GM12874 (cell line): ENCODE data around the gene POU6F2.

Experiments used
- CTCF ChIP-seq: IDR thresholded peaks from 2 replicates; pipeline ENCODE4 v1.5.1; 2011; ENCODE audit warnings: low read depth, mild to moderate bottlenecking, control low read depth, low read length, moderate library complexity; ENCODE audit not compliant: insufficient read depth

POU6F2 gene

GRCh38 chr7:39069896-39070881 is 92.5 kb downstream of the POU6F2 start:
- TF ChIP-seq CTCF = no peak

GRCh38 chr7:39071116-39071515 is 93.4 kb downstream of the POU6F2 start:
- TF ChIP-seq CTCF = no peak

GRCh38 chr7:39073432-39073831 is 95.7 kb downstream of the POU6F2 start:
- no peak for TF ChIP-seq CTCF

GRCh38 chr7:39075210-39075609 is 97.5 kb downstream of the POU6F2 start:
- no peak for TF ChIP-seq CTCF

- TF ChIP-seq CTCF = no peak
Measured at GRCh38 chr7:39083781-39084180, 106.1 kb downstream of the POU6F2 start.

GRCh38 chr7:39084349-39084748 is 106.6 kb downstream of the POU6F2 start:
- no peak for TF ChIP-seq CTCF

GRCh38 chr7:39085189-39085588 is 107.5 kb downstream of the POU6F2 start:
- no peak for TF ChIP-seq CTCF
